ENCODE results near the gene GNGT1. TPM values are rescaled to one million over a fixed set of nuclear protein-coding genes. Genes with fewer than 3 reads are reported as not detected.
"Not testable (repeated sequence)": the region's sequence is repeated elsewhere in the genome, so short reads cannot be mapped to it uniquely, and the experiment has no call there.

Gene GNGT1
- total RNA-seq, 1 donor from 2014 or later = not detected

DNA sequence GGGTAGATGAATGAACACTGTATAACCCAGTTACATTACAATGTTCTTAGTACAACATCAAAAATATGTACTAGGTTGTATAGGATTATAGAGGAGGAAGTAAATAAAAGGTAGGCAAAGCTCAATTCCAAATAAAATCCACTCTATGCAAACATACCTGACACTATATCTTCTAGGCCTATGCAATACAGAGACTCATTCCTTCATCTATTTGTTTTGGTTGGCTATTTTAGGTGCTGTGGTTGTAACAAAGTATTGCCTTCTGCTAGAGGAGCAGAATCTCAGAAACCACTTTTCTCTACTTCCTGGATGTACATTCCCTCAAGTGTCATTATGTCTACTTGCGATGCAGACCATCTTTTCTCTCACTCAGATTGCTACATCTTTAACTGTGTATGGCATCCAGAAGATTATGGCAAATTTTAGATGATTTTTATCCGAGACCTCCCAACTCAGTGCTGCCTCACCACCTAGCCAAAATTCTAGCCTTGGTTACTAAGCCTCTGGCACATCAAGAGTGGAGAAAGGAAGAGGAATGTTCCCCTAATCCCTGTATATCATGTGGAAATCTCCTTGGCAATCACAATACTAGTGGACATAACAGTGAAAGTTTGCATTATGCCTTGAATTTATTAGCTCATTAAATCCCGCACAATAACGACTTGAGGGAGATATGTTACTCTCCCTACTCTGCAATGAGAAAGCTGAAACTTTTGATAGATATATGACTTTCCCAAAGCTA lies 10.3 kb upstream of the GNGT1 start:
- no peak for DNase-seq (ENCODE audit: low spot score)
- intact Hi-C loops (cut with DNase I) = loop anchor here (10.0 kb wide), 1 partner anchor 379 kb away; no protein-coding TSS in a partner anchor

DNA sequence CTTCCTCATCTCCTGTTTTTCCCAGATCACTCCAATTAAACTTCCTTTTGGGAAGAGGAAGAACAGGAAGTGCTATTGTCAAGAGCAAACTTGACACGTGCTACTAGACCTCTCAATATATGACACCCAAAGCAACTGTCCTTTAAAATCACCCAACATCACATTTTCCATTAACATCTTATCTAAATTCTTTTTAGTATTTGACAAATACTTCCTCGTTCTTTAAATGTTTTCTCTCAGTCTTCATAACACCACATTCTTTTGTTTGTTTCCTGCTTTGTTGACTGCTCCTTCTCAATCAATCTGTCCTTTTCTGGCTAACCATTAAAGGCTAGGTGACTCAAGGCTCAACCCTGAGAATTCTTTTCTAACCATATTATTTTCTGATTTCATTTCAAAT lies 8.7 kb upstream of the GNGT1 start:
- intact Hi-C loops (cut with DNase I) = loop anchor here (10.0 kb wide), 1 partner anchor 377 kb away; no protein-coding TSS in a partner anchor

GRCh38 chr7:93902777-93903423 lies 3.5 kb upstream of the GNGT1 start:
- intact Hi-C loops (cut with DNase I) = loop anchor here (5.0 to 10.0 kb wide), 2 partner anchors 184 to 272 kb away; no protein-coding TSS in a partner anchor
- DNase-seq (ENCODE audit: low spot score) = no peak

More for the DNA sequence above, 8.7 kb upstream of the GNGT1 start:
- no peak for DNase-seq (ENCODE audit: low spot score)

DNA sequence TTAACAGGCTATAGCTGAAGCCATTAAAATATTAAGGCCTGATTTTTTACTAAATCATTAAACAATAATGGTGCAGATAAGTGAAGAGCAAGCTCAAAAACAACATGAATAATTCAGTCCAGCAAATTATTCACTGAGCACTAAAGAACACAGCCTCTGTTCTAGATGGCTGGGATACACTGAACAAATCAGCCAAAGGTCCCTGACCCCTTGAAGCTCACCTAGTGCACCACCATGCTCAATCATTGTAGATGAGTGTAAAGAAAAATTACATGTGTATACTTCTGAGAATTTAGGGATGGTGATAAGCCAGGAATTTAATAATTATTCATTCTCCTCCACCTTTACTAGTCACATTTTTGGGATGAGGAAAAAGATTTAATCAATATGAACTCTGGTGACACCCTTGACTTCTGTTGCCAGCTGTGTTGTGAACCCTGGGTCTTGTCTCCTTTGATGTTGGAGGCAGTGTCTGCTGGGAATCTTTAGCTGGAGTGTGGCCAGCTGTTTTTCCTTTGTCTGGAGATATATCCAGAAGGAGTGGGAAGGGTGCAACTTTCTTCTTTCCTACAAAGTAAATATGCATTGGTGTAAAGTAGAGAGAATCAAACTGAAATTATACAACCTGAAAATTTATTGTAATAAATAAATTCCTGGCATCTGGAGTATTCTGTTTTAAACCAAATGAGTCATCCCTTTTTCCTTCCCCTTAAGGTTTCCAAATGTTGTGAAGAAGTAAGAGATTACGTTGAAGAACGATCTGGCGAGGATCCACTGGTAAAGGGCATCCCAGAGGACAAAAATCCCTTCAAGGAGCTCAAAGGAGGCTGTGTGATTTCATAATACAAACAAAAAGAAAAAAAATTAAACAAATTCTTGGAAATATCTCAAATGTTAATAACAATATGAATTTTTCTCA lies 4.0 kb downstream of the GNGT1 start:
- intact Hi-C loops (cut with DNase I) = no loop called here
- no peak for DNase-seq (ENCODE audit: low spot score)

DNA sequence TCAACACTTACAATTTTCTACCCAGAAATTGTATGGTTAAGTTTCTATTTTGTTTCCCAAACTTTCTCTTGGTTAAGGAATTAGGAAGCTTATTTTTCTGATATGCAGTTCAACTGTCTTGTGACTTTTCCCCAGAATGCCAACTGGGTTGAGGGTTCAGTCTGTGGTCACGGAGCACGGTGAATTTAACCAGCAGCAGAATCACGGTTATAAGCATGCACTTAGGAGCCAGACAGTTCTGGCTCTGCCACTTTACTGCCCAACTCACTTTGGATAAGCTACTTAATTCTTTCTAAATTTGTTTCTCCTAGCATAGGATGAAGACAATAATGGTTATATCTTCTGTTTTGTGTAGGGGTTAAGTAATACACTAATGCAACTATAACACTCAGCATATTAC lies 4.9 kb downstream of the GNGT1 start:
- intact Hi-C loops (cut with DNase I); DNase-seq (ENCODE audit: low spot score): not testable (repeated sequence)

DNA sequence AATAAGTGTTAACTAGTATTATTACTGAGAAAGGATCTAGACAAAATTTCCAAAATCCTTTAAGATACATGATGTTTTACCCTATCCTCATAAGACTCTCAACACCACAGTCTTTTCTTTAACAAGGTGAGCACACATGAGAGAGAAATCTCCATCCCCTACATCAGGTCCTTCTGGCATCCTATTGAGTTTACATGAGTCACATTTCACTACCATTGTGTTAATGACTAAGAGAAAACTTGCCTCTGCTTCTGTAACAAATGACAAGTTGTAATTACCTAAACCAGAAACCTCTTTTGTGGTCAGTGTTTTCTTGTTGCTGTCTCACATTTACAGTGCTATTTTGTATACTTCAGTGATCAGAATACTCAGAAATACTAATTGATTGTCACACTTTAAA lies 5.3 kb downstream of the GNGT1 start:
- intact Hi-C loops (cut with DNase I); DNase-seq (ENCODE audit: low spot score): not testable (repeated sequence)

- intact Hi-C loops (cut with DNase I) = no loop called here
- DNase-seq (ENCODE audit: low spot score) = no peak
Observed at GRCh38 chr7:93913197-93913596, 6.8 kb downstream of the GNGT1 start.

DNA sequence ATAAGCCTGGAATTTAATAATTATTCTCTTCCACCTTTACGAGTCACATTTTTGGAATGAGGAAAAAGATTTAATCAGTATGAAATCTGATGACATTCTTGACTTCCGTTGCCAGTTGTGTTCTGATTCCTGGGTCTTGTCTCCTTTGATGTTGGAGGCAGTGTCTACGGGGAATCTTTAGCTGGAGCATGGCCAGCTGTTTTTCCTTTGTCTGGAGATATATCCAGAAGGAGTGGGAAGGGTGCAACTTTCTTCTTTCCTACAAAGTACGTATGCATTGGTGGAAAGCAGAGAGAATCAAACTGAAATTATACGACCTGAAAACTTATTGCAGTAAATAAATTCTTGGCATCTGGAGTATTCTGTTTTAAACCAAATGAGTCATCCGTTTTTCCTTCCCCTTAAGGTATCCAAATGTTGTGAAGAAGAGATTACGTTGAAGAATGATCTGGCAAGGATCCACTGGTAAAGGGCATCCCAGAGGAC lies 8.3 kb downstream of the GNGT1 start:
- intact Hi-C loops (cut with DNase I) = no loop called here
- no peak for DNase-seq (ENCODE audit: low spot score)

- intact Hi-C loops (cut with DNase I); DNase-seq (ENCODE audit: low spot score): not testable (repeated sequence)
Observed at GRCh38 chr7:93915206-93915842, 9.0 kb downstream of the GNGT1 start.

- intact Hi-C loops (cut with DNase I); DNase-seq (ENCODE audit: low spot score): not testable (repeated sequence)
Observed at GRCh38 chr7:93915888-93916287, 9.5 kb downstream of the GNGT1 start.

DNA sequence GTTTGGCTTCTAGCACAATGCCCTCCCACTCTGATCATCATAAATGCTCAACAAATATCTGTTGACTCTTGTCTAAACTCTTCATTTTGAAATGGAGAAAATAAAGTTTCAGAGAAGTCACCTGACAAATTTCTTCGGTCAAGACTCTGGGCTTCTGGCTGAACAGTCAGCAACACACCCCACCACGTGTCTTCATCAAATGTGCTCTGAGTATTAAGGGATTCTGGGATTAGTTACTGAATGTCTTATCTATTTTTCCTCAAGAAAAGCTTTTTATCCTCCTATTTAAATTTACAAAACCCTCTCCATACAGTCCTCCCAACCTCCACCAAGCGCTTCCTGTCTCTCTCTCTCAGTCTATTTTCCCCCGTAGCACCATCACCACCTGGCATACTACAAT lies 9.9 kb downstream of the GNGT1 start:
- intact Hi-C loops (cut with DNase I); DNase-seq (ENCODE audit: low spot score): not testable (repeated sequence)

DNA sequence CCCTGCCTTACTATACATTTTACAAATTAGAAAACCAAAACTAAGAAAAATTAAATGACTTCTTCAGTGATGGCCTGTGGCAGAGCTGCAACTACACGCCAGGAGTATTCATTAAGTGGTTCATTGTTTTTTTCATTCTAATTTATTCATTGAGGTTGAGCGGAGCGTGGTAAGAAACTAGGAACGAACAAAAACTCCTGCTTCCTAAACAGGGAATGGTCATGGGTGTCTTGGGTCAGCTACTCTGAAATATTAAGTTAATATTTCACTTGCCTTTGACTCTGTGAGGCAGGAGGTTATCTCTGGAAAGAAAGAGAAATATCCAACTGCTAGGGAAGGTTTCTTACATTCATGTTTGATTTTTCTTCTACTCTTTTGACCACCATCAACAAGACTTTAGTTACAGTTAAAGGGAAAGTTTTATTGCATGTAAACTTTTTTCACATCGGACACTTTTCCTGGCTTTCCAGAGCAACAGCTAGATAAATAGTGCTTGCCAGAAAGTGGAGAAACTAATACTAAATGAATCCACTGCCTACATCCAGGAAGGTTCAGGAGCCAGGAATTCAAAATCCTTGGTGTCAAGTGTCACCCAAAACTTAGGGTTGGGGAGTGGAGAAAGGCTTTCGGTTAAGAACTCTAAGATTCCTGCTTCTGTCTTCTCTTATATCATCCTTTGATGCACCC lies 14.3 kb downstream of the GNGT1 start:
- no peak for DNase-seq (ENCODE audit: low spot score)
- intact Hi-C loops (cut with DNase I) = loop anchor here (5.0 kb wide), 1 partner anchor 82 kb away; the partner anchor contains the start of gene BET1

DNA sequence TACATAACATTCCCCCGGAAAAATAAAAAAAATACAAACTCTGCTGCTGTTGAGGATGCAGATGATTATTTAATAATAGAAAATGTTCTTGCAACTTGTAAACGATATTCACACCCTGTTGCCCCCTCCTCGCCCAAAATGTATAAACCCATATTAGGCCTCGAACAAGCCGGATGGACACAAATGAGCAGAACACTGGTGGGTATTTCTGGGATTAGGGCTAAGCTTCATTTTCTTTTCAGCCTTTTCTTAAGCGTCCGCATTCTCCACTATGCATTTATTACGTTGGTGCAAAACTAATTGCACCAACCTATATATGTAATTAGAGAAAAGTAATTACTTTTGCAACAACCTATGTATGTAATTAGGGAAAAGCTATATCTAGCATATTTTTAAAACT lies 14.8 kb downstream of the GNGT1 start:
- no peak for DNase-seq (ENCODE audit: low spot score)
- intact Hi-C loops (cut with DNase I) = loop anchor here (5.0 kb wide), 1 partner anchor 81 kb away; the partner anchor contains the start of gene BET1

- intact Hi-C loops (cut with DNase I) = loop anchor here (5.0 kb wide), 1 partner anchor 80 kb away; the partner anchor contains the start of gene BET1
- peak; percentile 89 for DNase-seq (ENCODE audit: low spot score)
Observed at GRCh38 chr7:93921607-93922566, 15.5 kb downstream of the GNGT1 start, which contains the start of gene GNG11. GNG11 (plus strand) TSS chr7:93921735; CDS start chr7:93922138, 403 bp downstream.

- DNase-seq (ENCODE audit: low spot score) = no peak
- intact Hi-C loops (cut with DNase I) = loop anchor here (5.0 kb wide), 1 partner anchor 79 kb away; the partner anchor contains the start of gene BET1
Observed at GRCh38 chr7:93923296-93923695, 16.9 kb downstream of the GNGT1 start.

DNA sequence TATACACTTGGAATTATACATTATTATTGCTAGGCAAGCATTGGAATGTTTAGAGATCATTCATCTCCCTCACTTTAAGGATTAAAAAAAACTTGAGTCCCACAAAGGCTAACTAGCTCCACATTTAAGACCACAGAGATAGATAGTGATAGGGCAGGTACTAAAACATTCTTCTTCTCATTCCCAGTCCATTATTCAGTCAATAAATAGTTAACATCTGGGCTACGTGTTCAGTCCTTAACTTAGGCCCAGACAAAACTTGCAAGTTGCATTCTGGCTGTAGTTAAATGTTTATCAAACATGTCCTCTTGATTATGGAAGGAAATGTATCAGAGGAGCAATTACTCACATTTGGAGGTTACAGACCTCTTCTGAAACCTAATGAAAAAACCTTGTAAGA lies 17.6 kb downstream of the GNGT1 start:
- no peak for DNase-seq (ENCODE audit: low spot score)
- intact Hi-C loops (cut with DNase I) = loop anchor here (5.0 kb wide), 1 partner anchor 78 kb away; the partner anchor contains the start of gene BET1

- intact Hi-C loops (cut with DNase I) = no loop called here
- no peak for DNase-seq (ENCODE audit: low spot score)
Observed at GRCh38 chr7:93926800-93927199, 20.4 kb downstream of the GNGT1 start.

Measured in cardiac septum (tissue), 1 donor.